ENCODE data around the gene KCNT1.

KCNT1 gene

GRCh38 chr9:135701067-135701958, 672 bp upstream of the KCNT1 start:
- DNase-seq, result no peak

GRCh38 chr9:135703726-135704125, 1.7 kb downstream of the KCNT1 start:
- DNase-seq, result no peak

DNA sequence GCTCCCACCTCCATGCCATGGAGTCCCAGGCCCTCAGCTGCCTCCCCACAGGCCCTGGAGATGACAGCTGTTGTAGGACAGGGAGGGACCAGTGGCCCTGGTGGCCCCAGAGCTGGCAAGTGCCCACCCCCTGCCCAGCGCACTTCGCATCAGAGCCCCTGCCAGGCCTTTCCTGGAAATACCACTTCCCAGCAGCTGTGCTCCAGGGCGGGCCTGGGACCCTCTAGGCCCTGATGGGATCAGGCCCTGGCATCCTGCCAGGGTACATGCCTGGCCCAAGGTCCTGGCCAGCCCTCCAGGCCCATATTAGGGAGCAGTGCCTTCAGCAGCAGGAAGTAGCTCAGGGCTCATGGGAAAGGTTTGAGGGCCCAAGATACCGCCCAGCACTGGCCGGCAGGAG, 2.5 kb downstream of the KCNT1 start:
- DNase-seq, result no peak

DNA sequence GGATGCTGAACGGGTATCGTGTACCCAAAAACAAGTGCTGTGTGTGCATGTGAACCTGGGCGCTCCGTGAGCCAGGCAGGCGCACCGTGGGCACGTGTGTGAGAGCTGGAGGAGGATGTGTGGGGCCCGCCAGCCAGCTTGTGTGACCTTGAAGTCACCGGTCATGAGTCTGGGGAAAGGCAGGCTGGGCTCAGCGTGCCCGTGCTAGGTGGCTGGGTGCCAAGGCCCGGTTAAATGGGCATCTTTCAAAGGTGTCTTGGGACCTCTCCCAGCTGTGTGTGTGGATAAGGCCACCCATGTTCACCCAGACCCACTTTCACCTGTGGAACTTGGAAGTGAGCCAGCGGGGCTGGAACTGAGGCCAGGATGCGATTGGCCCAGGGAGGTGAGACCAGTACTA, 3.4 kb downstream of the KCNT1 start:
- no peak for DNase-seq

- peak; percentile 73 to 77 for DNase-seq
Measured at GRCh38 chr9:135706288-135706687, 4.3 kb downstream of the KCNT1 start.

- DNase-seq, result peak in 1 of 2 experiments; percentile 48
Measured at GRCh38 chr9:135707252-135708138, 5.5 kb downstream of the KCNT1 start.

DNA sequence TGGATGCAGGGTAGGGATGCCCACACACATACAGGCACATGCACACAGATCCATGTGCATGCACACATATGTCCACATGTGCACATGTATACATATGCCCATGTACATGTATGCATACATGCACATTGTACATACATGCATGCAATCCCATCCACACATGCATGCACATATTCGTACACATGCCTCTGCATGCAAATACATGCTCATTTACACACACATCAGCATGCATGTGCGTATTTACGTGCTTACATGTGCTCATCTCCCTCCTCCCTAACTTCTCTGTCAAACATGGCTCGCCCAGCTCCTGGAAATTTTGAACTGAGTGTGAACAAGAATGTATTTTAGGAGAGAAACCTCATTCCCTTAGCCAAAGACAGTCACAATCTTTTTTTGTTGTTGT, 6.2 kb downstream of the KCNT1 start:
- DNase-seq, result no peak

GRCh38 chr9:135711391-135711790, 9.4 kb downstream of the KCNT1 start:
- peak; percentile 64 to 82 for DNase-seq

DNA sequence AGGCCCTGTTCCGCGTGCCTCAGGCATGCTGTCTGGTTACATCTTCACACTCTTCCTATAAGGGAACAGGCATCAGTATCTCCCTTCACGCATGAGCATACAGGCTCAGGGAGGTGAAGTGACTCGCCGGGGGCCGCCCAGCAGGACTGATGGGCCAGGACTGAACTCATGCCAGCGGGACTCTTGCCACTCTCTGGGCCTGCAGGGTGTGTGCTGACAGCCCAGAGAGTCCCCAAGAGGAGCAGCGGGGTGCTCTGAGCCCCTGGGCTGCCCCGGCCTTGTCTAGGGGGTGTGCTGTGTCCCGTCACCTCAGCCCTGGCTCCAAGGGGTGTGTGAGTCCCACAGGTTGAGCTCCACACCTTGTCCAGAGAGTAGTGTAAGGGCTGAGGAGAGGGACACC, 9.9 kb downstream of the KCNT1 start:
- no peak for DNase-seq

DNA sequence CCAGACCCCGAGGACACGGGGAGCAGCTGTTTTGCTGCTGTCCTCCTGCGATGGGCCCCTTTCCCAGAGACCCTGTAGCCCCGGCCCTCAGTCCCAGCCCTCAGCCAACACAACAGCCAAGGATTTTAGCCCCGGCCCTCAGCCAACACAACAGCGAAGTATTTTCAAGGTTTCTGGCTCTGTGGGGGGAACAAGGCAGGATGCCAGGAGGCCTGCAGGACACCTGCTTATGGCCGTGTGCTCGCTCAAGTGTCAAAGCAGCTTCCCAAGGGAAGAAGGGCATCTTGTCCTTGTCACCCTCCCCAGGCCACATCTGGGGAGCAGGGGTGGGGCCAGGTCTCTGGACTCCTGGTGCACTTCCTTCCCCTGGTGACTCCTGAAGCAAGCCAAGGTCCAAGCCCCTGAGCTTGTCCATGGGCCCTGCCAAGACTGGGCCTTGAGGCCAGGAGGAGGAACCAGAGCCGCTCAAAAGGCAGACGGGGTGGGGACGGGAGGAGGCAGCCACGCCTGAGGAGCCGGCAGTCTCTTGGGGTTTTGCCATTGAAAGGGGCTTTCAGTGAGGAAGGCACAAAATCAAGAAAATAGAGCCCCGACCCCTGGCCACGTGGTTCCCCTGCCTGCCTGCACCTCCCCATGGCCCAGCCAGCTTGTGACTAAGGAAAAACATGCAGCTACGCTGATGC, 10.8 kb downstream of the KCNT1 start:
- peak in 1 of 2 experiments; percentile 28 for DNase-seq

DNA sequence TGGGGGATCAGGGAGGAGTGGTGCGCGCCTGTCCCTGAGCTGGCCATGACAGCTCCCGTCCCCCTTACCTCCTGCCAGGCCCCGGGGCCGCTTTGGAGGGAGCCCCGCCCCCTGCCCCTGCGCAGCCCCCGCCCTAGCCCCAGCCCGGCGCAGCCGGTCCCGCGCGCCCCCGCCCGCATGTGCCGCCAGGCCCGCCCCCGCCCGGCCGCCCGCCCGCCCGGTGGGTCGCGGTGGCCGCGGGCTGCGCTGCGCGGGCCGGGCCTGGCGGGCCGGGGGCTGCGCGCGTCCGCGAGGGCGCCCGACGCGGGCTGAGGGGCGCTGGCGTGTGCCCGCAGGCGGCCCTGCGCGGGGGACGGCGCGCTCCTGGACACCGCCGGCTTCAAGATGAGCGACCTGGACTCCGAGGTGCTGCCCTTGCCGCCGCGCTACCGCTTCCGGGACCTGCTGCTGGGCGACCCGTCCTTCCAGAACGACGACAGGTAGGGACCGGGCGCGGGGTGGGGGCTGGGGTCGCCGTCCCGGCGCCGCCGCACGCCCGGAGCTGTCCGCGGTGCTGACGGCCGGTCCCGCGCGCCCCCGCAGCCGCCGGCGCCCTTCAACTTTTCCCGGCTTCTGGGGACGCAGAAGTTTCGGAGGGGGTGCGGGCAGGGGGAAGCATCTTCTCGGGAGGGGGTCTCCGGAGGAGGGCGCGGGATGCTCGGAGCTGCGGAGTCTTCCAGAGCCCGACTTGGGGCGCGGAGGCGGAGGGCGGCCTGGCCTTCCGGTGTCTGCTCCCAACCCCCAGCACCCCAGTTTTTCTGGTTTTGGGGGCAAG, 12.5 kb downstream of the KCNT1 start:
- no peak for DNase-seq

- no peak for DNase-seq
Measured at GRCh38 chr9:135715056-135715595, 13.1 kb downstream of the KCNT1 start.

DNA sequence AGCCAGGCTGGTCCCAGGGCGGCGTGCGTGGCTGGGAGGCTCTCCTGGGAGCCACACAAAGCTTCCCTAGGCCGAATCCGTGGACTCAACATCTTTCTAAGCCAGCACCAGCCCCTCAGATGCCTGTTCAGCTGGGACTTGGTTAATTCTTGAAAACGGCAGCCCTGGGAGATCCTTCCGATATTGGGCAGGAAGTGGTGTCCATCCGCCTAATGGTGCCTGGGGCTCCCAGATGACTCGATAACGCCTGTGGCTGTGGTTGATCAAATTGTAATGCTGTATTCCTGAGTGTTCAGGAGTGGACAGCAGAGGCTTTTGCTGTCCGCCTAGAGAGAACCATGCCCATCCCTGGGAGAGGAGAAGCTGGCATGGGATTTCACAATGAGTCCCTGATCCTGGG, 14.1 kb downstream of the KCNT1 start:
- DNase-seq, result no peak

GRCh38 chr9:135717410-135717809, 15.4 kb downstream of the KCNT1 start:
- DNase-seq, result no peak

DNA sequence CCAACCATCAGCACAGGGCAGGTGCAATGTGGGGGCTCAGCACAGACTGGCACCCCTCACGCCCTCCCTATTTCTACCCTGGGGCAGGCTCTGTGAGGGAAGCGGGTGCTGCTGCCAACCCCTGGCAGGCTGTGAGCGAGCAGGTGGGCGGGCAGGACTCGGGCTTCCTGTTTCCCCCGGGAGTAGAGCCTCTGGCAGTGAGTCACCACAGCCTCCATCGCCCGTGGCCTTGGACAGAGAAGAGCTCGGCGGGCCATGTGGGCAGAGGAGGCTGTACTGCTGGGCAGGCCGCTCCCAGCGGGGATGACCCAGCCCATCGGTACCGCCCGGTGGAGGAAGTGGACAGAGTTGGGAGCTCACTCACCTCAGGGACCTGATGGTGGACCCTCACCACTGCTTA, 16.6 kb downstream of the KCNT1 start:
- DNase-seq, result no peak

DNA sequence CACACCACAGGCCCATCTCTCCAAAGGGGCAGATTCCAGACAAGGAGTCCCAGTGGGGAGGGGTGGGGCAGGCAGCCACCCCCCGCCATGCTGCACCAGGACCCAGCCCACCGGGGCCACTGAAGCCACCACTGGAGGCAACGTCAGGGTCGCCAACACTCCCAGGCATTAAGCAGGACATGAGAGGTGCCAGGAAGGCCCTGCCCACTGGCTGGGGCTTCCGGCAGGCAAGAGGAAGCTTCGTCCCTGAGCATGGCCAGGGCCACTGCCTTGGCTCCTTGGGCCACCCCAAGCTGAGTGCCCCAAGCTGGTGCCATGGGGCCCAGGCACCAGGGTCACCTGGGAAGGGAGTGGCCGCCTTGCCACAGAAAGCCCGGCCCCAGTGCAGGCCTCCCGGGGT, 17.5 kb downstream of the KCNT1 start:
- no peak for DNase-seq

DNA sequence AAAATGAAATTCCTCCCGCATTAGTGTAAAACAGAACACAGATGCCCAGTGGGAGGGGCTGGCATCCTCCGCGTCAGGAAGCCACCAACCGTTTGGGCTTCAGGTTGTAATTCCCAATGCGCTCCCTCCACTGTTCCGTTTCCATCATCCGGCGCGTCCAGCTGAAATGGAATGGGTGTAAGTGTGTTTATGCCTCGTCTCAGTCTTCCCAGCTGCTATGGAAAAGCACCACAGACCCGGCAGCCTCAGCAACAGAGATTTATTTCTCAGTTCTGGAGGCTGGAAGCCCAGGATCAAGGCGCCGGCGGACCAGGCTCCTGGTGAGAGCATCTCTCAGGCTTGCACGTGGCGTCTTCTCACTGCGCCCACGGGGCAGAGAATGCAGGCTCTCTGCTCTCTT, 20.4 kb downstream of the KCNT1 start:
- no peak for DNase-seq

- DNase-seq, result no peak
Measured at GRCh38 chr9:135724186-135724787, 22.3 kb downstream of the KCNT1 start.

- DNase-seq, result no peak
Measured at GRCh38 chr9:135726138-135726853, 24.3 kb downstream of the KCNT1 start.

DNA sequence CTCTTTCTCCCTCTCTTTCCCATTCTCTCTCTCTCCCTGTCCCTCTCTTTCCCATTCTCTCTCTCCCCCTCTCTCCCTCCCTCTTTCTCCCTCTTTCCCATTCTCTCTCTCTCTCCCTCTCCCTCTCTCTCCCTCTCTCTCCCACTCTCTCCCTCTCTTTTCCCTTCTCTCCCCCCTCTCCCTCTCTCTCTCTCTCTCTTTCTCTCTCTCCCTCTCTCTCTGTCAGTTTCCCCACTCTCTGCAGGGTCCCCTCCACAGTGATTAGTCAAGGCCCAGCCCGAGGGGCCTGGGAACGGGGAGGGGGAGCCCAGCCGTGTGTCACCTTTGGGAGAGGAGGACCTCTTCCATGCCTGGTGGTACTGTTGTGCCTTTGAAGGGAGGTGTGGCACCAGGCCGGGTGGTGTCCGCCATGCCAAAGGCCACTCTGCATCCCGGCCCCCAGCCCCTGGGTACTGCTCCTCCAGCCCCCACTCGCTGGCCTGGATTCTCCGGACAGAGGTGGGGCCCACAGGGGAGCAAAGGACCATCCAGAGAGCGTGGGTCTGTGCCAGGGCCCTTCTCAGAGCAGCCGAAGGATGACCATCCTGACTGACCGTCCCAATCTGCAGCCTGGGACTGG, 25.4 kb downstream of the KCNT1 start:
- DNase-seq, result no peak
